WTC11 (cell line): Measurements from ENCODE around the gene OGFOD2. TPM values are rescaled to one million over a fixed set of nuclear protein-coding genes. Genes with fewer than 3 reads are reported as not detected.

Source experiments
- ATAC-seq: fragments of 200-7000 bp; cut with Tn5 transposase; 2 replicates; pipeline ENCODE4 v1.10.0; 2021; ENCODE audit warnings: mild to moderate bottlenecking, moderate library complexity
- CTCF ChIA-PET: fragments of 300-600 bp; sonication (Branson Sonifier 250); formaldehyde crosslinking; loops from one replicate; lab custom pipeline; 2021; ENCODE audit warnings: antibody characterized with exemption; lab: Charles Lee
- POLR2A ChIA-PET: fragments of 350-600 bp; sonication (Branson Sonifier 250); formaldehyde crosslinking; loops from one replicate; lab custom pipeline; 2021; ENCODE audit warnings: antibody characterized with exemption; lab: Charles Lee
- DNase-seq: peaks from one replicate; pipeline ENCODE4 v3.0.0; 2021; ENCODE audit warnings: low spot score
- H3K27ac Mint-ChIP-seq: 2 replicates; pipeline ENCODE4 v1.8.0; 2021; ENCODE audit warnings: mixed read lengths
- H3K27me3 Mint-ChIP-seq: 2 replicates; pipeline ENCODE4 v1.8.0; 2021; ENCODE audit warnings: low read depth, mild to moderate bottlenecking, moderate library complexity, mixed read lengths
- H3K36me3 Mint-ChIP-seq: 2 replicates; pipeline ENCODE4 v1.8.0; 2021; ENCODE audit warnings: mixed read lengths
- H3K4me1 Mint-ChIP-seq: 2 replicates; pipeline ENCODE4 v1.8.0; 2022; ENCODE audit warnings: mixed read lengths
- H3K4me3 Mint-ChIP-seq: 2 replicates; pipeline ENCODE4 v1.8.0; 2021; ENCODE audit warnings: mild to moderate bottlenecking, moderate library complexity, mixed read lengths
- H3K9me3 Mint-ChIP-seq: 2 replicates; pipeline ENCODE4 v1.8.0; 2021; ENCODE audit warnings: mixed read lengths
- EMX1 ChIP-seq: fragments of 250-450 bp; sonication (Bioruptor Pico); IDR thresholded peaks from 2 replicates; pipeline ENCODE4 v1.8.0; 2021; ENCODE audit warnings: mild to moderate bottlenecking
- GRHL2 ChIP-seq: fragments of 250-450 bp; sonication (Bioruptor Pico); IDR thresholded peaks from 2 replicates; pipeline ENCODE4 v1.8.0; 2022; ENCODE audit warnings: mild to moderate bottlenecking, moderate library complexity; ENCODE audit not compliant: insufficient replicate concordance, severe bottlenecking
- HMGA2 ChIP-seq: fragments of 250-450 bp; sonication (Bioruptor Pico); IDR thresholded peaks from 2 replicates; pipeline ENCODE4 v1.4.0; 2021; ENCODE audit warnings: mild to moderate bottlenecking, moderate library complexity
- MYBL2 ChIP-seq: sonication (generic); formaldehyde crosslinking; IDR thresholded peaks from 2 replicates; pipeline ENCODE4 v1.8.1; 2023; ENCODE audit warnings: mild to moderate bottlenecking, moderate library complexity, missing genetic modification reagents
- NFE2L1 ChIP-seq: sonication (generic); formaldehyde crosslinking; IDR thresholded peaks from 2 replicates; pipeline ENCODE4 v1.8.1; 2023; ENCODE audit warnings: missing genetic modification reagents
- NR2C2 ChIP-seq: sonication (generic); formaldehyde crosslinking; IDR thresholded peaks from 2 replicates; pipeline ENCODE4 v1.8.0; 2022; ENCODE audit warnings: mild to moderate bottlenecking, missing genetic modification reagents
- SMAD3 ChIP-seq: sonication (generic); formaldehyde crosslinking; IDR thresholded peaks from 2 replicates; pipeline ENCODE4 v1.8.0; 2022; ENCODE audit warnings: missing genetic modification reagents, mild to moderate bottlenecking, borderline replicate concordance
- ZBTB21 ChIP-seq: sonication (generic); formaldehyde crosslinking; IDR thresholded peaks from 2 replicates; pipeline ENCODE4 v1.8.1; 2023; ENCODE audit warnings: mild to moderate bottlenecking, missing genetic modification reagents, borderline replicate concordance
- ZNF219 ChIP-seq: sonication (generic); formaldehyde crosslinking; IDR thresholded peaks from 2 replicates; pipeline ENCODE4 v1.8.0; 2023; ENCODE audit warnings: missing genetic modification reagents, mild to moderate bottlenecking, borderline replicate concordance
- ZNF232 ChIP-seq: sonication (generic); formaldehyde crosslinking; IDR thresholded peaks from 2 replicates; pipeline ENCODE4 v1.8.0; 2022; ENCODE audit warnings: mild to moderate bottlenecking, missing genetic modification reagents
- ZNF317 ChIP-seq: sonication (generic); formaldehyde crosslinking; IDR thresholded peaks from 2 replicates; pipeline ENCODE4 v1.8.1; 2023; ENCODE audit warnings: low read depth, mild to moderate bottlenecking, moderate library complexity, missing genetic modification reagents, borderline replicate concordance
- ZNF423 ChIP-seq: fragments of 250-450 bp; sonication (Bioruptor Pico); IDR thresholded peaks from 2 replicates; pipeline ENCODE4 v2.1.2; 2022; ENCODE audit warnings: mild to moderate bottlenecking, moderate library complexity
- total RNA-seq: library from RNA; stranded (reverse); gene quantifications from 3 replicates; pipeline ENCODE4 v1.2.3, GENCODE V29; 2021
- TF ChIP-seq, protein P1 (sequence below): sonication (generic); formaldehyde crosslinking; IDR thresholded peaks from 2 replicates; pipeline ENCODE4 v1.8.0; 2022; ENCODE audit warnings: mild to moderate bottlenecking, missing genetic modification reagents
- TF ChIP-seq, protein P2 (sequence below): sonication (generic); formaldehyde crosslinking; IDR thresholded peaks from 2 replicates; pipeline ENCODE4 v1.8.1; 2023; ENCODE audit warnings: mild to moderate bottlenecking, missing genetic modification reagents
- TF ChIP-seq, protein P3 (sequence below): fragments of 200-600 bp; IDR thresholded peaks from 2 replicates; pipeline ENCODE4 v1.8.0; 2022; ENCODE audit warnings: antibody characterized with exemption
- TF ChIP-seq, protein P4 (sequence below): fragments of 250-450 bp; sonication (Bioruptor Pico); IDR thresholded peaks from 2 replicates; pipeline ENCODE4 v1.9.0; 2021; ENCODE audit warnings: mild to moderate bottlenecking
- TF ChIP-seq, protein P5 (sequence below): sonication (generic); formaldehyde crosslinking; IDR thresholded peaks from 2 replicates; pipeline ENCODE4 v1.8.1; 2023; ENCODE audit warnings: mild to moderate bottlenecking, missing genetic modification reagents, borderline replicate concordance

The OGFOD2 gene
- total RNA-seq, 1 experiment from 2014 or later, result 28.1 TPM

- TF ChIP-seq HMGA2 (no peak), SMAD3 (no peak), NFE2L1 (CRISPR knock-in tag) (no peak), ZNF232 (CRISPR knock-in tag) (no peak)
Measured at GRCh38 chr12:122994140-122994675, 19.2 kb downstream of the OGFOD2 start (continued).

GRCh38 chr12:122994781-122995502 is 19.9 kb downstream of the OGFOD2 start:
- H3K4me3 Mint-ChIP-seq, result no peak overlapping the region
- no peak overlapping the region for H3K27ac Mint-ChIP-seq
- no peaks in the 10 kb centered on the region for H3K27me3 Mint-ChIP-seq
- H3K9me3 Mint-ChIP-seq, result no peaks in the 10 kb centered on the region
- no peak for DNase-seq
- no peak for ATAC-seq
- POLR2A ChIA-PET, result no interaction called here
- CTCF ChIA-PET, result no interaction called here
- TF ChIP-seq ZNF219 (CRISPR knock-in tag), result no peak
- TF ChIP-seq NR2C2 (CRISPR knock-in tag), result no peak
- TF ChIP-seq, protein P1, sequence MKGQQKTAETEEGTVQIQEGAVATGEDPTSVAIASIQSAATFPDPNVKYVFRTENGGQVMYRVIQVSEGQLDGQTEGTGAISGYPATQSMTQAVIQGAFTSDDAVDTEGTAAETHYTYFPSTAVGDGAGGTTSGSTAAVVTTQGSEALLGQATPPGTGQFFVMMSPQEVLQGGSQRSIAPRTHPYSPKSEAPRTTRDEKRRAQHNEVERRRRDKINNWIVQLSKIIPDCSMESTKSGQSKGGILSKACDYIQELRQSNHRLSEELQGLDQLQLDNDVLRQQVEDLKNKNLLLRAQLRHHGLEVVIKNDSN, result no peak
- TF ChIP-seq EMX1, result no peak
- no peak for TF ChIP-seq ZNF317 (CRISPR knock-in tag)
- TF ChIP-seq, protein P2, sequence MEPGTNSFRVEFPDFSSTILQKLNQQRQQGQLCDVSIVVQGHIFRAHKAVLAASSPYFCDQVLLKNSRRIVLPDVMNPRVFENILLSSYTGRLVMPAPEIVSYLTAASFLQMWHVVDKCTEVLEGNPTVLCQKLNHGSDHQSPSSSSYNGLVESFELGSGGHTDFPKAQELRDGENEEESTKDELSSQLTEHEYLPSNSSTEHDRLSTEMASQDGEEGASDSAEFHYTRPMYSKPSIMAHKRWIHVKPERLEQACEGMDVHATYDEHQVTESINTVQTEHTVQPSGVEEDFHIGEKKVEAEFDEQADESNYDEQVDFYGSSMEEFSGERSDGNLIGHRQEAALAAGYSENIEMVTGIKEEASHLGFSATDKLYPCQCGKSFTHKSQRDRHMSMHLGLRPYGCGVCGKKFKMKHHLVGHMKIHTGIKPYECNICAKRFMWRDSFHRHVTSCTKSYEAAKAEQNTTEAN (CRISPR knock-in tag), result no peak
- TF ChIP-seq, protein P3, sequence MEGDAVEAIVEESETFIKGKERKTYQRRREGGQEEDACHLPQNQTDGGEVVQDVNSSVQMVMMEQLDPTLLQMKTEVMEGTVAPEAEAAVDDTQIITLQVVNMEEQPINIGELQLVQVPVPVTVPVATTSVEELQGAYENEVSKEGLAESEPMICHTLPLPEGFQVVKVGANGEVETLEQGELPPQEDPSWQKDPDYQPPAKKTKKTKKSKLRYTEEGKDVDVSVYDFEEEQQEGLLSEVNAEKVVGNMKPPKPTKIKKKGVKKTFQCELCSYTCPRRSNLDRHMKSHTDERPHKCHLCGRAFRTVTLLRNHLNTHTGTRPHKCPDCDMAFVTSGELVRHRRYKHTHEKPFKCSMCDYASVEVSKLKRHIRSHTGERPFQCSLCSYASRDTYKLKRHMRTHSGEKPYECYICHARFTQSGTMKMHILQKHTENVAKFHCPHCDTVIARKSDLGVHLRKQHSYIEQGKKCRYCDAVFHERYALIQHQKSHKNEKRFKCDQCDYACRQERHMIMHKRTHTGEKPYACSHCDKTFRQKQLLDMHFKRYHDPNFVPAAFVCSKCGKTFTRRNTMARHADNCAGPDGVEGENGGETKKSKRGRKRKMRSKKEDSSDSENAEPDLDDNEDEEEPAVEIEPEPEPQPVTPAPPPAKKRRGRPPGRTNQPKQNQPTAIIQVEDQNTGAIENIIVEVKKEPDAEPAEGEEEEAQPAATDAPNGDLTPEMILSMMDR, result no peak
- no peak for TF ChIP-seq GRHL2 (CRISPR knock-in tag)
- TF ChIP-seq, protein P4, sequence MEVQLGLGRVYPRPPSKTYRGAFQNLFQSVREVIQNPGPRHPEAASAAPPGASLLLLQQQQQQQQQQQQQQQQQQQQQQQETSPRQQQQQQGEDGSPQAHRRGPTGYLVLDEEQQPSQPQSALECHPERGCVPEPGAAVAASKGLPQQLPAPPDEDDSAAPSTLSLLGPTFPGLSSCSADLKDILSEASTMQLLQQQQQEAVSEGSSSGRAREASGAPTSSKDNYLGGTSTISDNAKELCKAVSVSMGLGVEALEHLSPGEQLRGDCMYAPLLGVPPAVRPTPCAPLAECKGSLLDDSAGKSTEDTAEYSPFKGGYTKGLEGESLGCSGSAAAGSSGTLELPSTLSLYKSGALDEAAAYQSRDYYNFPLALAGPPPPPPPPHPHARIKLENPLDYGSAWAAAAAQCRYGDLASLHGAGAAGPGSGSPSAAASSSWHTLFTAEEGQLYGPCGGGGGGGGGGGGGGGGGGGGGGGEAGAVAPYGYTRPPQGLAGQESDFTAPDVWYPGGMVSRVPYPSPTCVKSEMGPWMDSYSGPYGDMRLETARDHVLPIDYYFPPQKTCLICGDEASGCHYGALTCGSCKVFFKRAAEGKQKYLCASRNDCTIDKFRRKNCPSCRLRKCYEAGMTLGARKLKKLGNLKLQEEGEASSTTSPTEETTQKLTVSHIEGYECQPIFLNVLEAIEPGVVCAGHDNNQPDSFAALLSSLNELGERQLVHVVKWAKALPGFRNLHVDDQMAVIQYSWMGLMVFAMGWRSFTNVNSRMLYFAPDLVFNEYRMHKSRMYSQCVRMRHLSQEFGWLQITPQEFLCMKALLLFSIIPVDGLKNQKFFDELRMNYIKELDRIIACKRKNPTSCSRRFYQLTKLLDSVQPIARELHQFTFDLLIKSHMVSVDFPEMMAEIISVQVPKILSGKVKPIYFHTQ, result no peak
- TF ChIP-seq, protein P5, sequence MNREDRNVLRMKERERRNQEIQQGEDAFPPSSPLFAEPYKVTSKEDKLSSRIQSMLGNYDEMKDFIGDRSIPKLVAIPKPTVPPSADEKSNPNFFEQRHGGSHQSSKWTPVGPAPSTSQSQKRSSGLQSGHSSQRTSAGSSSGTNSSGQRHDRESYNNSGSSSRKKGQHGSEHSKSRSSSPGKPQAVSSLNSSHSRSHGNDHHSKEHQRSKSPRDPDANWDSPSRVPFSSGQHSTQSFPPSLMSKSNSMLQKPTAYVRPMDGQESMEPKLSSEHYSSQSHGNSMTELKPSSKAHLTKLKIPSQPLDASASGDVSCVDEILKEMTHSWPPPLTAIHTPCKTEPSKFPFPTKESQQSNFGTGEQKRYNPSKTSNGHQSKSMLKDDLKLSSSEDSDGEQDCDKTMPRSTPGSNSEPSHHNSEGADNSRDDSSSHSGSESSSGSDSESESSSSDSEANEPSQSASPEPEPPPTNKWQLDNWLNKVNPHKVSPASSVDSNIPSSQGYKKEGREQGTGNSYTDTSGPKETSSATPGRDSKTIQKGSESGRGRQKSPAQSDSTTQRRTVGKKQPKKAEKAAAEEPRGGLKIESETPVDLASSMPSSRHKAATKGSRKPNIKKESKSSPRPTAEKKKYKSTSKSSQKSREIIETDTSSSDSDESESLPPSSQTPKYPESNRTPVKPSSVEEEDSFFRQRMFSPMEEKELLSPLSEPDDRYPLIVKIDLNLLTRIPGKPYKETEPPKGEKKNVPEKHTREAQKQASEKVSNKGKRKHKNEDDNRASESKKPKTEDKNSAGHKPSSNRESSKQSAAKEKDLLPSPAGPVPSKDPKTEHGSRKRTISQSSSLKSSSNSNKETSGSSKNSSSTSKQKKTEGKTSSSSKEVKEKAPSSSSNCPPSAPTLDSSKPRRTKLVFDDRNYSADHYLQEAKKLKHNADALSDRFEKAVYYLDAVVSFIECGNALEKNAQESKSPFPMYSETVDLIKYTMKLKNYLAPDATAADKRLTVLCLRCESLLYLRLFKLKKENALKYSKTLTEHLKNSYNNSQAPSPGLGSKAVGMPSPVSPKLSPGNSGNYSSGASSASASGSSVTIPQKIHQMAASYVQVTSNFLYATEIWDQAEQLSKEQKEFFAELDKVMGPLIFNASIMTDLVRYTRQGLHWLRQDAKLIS (CRISPR knock-in tag), result no peak
- TF ChIP-seq ZBTB21 (CRISPR knock-in tag), result no peak
- no peak for TF ChIP-seq ZNF423 (CRISPR knock-in tag)
- TF ChIP-seq MYBL2, result no peak
- no peaks in the 10 kb centered on the region for H3K36me3 Mint-ChIP-seq
- no peaks in the 10 kb centered on the region for H3K4me1 Mint-ChIP-seq
